CMK (cell line): ENCODE data around the gene TBPL2.
"Not testable (repeated sequence)": the region's sequence is repeated elsewhere in the genome, so short reads cannot be mapped to it uniquely, and the experiment has no call there.

ENCODE experiments used
- DNase-seq: peaks from one replicate; pipeline ENCODE4 v3.0.0-alpha.2; 2010; ENCODE audit warnings: low read depth

Gene TBPL2

GRCh38 chr14:55440385-55440784 is at the start of gene TBPL2:
TSS of gene TBPL2 (minus strand) at chr14:55440616. CDS start at chr14:55440449, 167 bp downstream.
- no peak for DNase-seq

- no peak for DNase-seq
Observed at GRCh38 chr14:55488204-55488603, 47.8 kb upstream of the TBPL2 start.

- no peak for DNase-seq
Observed at GRCh38 chr14:55482936-55483605, 42.7 kb upstream of the TBPL2 start.

- DNase-seq, result no peak
Observed at GRCh38 chr14:55481769-55482168, 41.4 kb upstream of the TBPL2 start.

- DNase-seq, result no peak
Observed at GRCh38 chr14:55477680-55478079, 37.3 kb upstream of the TBPL2 start.

- not testable (repeated sequence) for DNase-seq
Observed at GRCh38 chr14:55476448-55476847, 36.0 kb upstream of the TBPL2 start.

GRCh38 chr14:55473786-55474185 is 33.4 kb upstream of the TBPL2 start:
- DNase-seq, result no peak

GRCh38 chr14:55470025-55470424 is 29.6 kb upstream of the TBPL2 start:
- DNase-seq, result no peak

- DNase-seq, result no peak
Observed at GRCh38 chr14:55467307-55467706, 26.9 kb upstream of the TBPL2 start.

- no peak for DNase-seq
Observed at GRCh38 chr14:55458800-55459515, 18.5 kb upstream of the TBPL2 start.

GRCh38 chr14:55457496-55457895 is 17.1 kb upstream of the TBPL2 start:
- no peak for DNase-seq

GRCh38 chr14:55456411-55456810 is 16.0 kb upstream of the TBPL2 start:
- DNase-seq, result not testable (repeated sequence)

- DNase-seq, result no peak
Observed at GRCh38 chr14:55454264-55455002, 14.0 kb upstream of the TBPL2 start.

GRCh38 chr14:55451950-55452349 is 11.5 kb upstream of the TBPL2 start:
- no peak for DNase-seq

GRCh38 chr14:55451398-55451797 is 11.0 kb upstream of the TBPL2 start:
- no peak for DNase-seq

GRCh38 chr14:55450987-55451386 is 10.6 kb upstream of the TBPL2 start:
- DNase-seq, result no peak

- no peak for DNase-seq
Observed at GRCh38 chr14:55450539-55450938, 10.1 kb upstream of the TBPL2 start.

GRCh38 chr14:55450124-55450523 is 9.7 kb upstream of the TBPL2 start:
- no peak for DNase-seq

GRCh38 chr14:55449116-55449515 is 8.7 kb upstream of the TBPL2 start:
- DNase-seq, result no peak

- no peak for DNase-seq
Observed at GRCh38 chr14:55448141-55448614, 7.8 kb upstream of the TBPL2 start.

- no peak for DNase-seq
Observed at GRCh38 chr14:55446833-55447232, 6.4 kb upstream of the TBPL2 start.

GRCh38 chr14:55446127-55446736 is 5.8 kb upstream of the TBPL2 start:
- DNase-seq, result peak; percentile 34
